ENCODE results near the gene HIC1. TPM values are rescaled to one million over a fixed set of nuclear protein-coding genes. Genes with fewer than 3 reads are reported as not detected.
A peak's percentile ranks its signal among the peaks of the same experiment; 100 is the strongest.

Gene HIC1, protein sequence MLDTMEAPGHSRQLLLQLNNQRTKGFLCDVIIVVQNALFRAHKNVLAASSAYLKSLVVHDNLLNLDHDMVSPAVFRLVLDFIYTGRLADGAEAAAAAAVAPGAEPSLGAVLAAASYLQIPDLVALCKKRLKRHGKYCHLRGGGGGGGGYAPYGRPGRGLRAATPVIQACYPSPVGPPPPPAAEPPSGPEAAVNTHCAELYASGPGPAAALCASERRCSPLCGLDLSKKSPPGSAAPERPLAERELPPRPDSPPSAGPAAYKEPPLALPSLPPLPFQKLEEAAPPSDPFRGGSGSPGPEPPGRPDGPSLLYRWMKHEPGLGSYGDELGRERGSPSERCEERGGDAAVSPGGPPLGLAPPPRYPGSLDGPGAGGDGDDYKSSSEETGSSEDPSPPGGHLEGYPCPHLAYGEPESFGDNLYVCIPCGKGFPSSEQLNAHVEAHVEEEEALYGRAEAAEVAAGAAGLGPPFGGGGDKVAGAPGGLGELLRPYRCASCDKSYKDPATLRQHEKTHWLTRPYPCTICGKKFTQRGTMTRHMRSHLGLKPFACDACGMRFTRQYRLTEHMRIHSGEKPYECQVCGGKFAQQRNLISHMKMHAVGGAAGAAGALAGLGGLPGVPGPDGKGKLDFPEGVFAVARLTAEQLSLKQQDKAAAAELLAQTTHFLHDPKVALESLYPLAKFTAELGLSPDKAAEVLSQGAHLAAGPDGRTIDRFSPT
- total RNA-seq (2014; rRNA removed; shearing (Covaris generic)) (0.19 TPM in 1 of 2 replicates, not detected in the other), total RNA-seq (2022) (0.32 TPM in 1 of 2 replicates, not detected in the other), Bru-seq, nascent RNA (percentile 14 among the genes with signal in this experiment), BruChase-seq, experiment 1, labeled RNA remaining after a 6-hour chase (percentile 13 among the genes with signal in this experiment), BruChase-seq, experiment 2, labeled RNA remaining after a 2-hour chase (percentile 17 among the genes with signal in this experiment)
- long read RNA-seq, partial matches to known transcripts = 0 of 1 reads
- long read RNA-seq, other reads (novel, unspliced or antisense) = 0 of 1 reads

DNA sequence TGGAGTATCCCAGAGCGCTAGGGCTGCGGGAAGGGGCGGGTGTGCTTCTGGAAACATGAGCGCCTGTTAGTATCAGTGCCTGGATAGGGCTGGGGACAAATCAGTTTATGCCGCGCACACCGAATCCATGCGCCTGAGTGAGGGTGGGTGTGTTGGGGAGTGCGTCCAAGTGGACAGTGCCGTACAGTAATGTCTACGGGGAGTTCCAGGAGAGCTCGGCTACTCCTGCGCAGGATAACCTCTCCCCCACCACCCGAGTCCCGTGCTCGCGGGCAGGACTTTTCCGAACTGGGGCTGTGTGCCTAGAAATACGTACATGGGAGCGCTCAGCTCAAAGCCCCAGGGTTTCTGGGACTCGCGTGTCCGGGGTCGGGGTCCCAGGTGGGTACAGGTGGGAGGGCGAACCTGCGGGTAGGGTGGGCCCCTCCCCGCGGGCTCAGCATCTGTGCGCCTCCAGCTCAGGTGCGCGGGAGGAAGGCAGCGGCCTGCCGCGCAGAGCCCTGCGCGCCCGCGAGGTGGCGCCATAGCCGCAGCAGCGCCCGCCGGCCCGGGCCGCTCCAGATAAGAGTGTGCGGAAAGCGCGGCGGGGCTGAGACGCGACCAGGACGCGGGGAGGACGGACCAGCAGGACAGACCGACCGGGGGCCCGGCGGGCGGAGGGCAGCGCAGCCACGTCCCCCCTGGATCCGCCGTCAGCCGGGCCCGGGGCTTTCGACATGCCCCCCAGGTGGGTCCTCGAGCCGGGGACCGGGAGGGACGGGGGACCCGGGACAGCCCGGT lies at the start of gene HIC1:
Gene HIC1, plus strand, starts transcription at position 592 of the 780 bp plus-strand sequence. CDS start 1,588 bp downstream, outside the sequence.
- intact Hi-C loops (cut with micrococcal nuclease; ENCODE audit: unreplicated experiment) = loop anchor here (1.0 to 5.0 kb wide), 3 partner anchors 190 to 283 kb away; partner anchors contain the start of genes SGSM2 and TSR1
- Histone ChIP-seq H3K36me3 (ENCODE audit: insufficient read depth, low read length) (no peaks in the 10 kb centered on the region), H3K9me2 (ENCODE audit: insufficient read depth, low read length) (no peaks in the 10 kb centered on the region), H3K4me1 (ENCODE audit: insufficient read depth, low read length, poor library complexity, severe bottlenecking) (peaks cover 41% of the 10 kb centered on the region), H3K4me3 (ENCODE audit: low read depth, low read length, poor library complexity, severe bottlenecking) (peak within 1 kb of the TSS; percentile 68), H4K20me1 (ENCODE audit: insufficient read depth, low read length) (no peaks in the 10 kb centered on the region), H3K27ac (ENCODE audit: low read depth, low read length, poor library complexity, severe bottlenecking) (no peak within 1 kb of the TSS), H2AFZ (ENCODE audit: low read length) (peak within 1 kb of the TSS; percentile 1; the same call in 1 of the 2 replicates), H3K79me2 (ENCODE audit: insufficient read depth, low read depth, low read length) (no peaks in the 10 kb centered on the region), H3K9me3 (ENCODE audit: low read length) (no peaks in the 10 kb centered on the region), H3K4me2 (ENCODE audit: low read length) (peak within 1 kb of the TSS; percentile 80)
- DNase-seq (ENCODE audit: low spot score) = peak; percentile 78
- no TSS peak for BruUV-seq (replicated peaks)
- TF ChIP-seq, protein P1, sequence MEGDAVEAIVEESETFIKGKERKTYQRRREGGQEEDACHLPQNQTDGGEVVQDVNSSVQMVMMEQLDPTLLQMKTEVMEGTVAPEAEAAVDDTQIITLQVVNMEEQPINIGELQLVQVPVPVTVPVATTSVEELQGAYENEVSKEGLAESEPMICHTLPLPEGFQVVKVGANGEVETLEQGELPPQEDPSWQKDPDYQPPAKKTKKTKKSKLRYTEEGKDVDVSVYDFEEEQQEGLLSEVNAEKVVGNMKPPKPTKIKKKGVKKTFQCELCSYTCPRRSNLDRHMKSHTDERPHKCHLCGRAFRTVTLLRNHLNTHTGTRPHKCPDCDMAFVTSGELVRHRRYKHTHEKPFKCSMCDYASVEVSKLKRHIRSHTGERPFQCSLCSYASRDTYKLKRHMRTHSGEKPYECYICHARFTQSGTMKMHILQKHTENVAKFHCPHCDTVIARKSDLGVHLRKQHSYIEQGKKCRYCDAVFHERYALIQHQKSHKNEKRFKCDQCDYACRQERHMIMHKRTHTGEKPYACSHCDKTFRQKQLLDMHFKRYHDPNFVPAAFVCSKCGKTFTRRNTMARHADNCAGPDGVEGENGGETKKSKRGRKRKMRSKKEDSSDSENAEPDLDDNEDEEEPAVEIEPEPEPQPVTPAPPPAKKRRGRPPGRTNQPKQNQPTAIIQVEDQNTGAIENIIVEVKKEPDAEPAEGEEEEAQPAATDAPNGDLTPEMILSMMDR (conservative IDR thresholded peaks at IDR 0.05; ENCODE audit: low read length) = peak; percentile 84
- TF ChIP-seq EZH2phosphoT487 (IDR thresholded peaks at IDR 0.05; ENCODE audit: borderline replicate concordance, low read depth, low read length) = no peak
- POLR2A ChIA-PET = interaction anchor here (0.5 to 0.8 kb wide), 2 partner anchors 182 to 232 kb away, joined by 3 to 4 read pairs; no protein-coding TSS in a partner anchor
- CTCF ChIA-PET (ENCODE audit: unreplicated experiment) = interaction anchor here (0.6 to 2.0 kb wide), 4 partner anchors 33 to 190 kb away, joined by 3 to 9 read pairs (median 4); no protein-coding TSS in a partner anchor

DNA sequence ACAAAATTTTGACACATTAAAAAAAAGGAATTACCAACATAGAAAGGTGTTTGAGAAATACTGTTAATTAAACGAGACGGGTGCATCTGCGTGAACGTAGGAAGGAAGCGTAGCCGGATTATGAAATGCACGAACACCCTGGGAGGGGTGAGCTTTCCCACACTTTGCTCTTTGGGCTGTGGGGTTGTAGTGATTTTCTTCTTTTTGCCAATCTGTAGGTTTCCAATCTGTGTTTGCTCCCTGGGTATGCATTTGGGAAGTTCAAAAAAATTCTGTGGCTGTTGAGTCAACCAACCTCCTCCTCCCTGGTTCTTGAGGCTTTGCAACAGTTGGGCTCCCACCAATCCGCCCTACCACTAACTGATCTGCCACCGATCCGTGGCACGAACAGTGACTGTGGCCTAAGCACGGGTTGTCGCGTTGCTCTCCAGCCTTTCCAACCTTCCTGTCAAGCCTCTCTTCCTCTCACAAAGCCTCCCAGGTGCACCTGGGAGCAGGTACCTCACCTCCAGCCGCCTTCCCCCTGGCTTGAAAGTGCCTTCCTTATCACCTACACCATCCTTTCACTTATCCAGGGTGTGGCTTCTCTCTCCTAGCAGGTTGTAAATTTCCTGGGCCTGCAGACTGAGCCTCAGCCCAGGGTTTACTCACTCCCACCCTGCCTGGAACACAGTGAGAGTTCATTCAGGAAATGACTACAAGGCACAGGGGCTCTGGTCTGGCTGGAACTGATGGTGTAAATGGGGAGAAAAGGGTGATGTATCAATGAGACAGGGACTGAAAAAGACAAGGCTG lies 46.4 kb upstream of the HIC1 start:
- no peaks in the 10 kb centered on the region for H3K79me2 ChIP-seq (ENCODE audit: insufficient read depth, low read depth, low read length)
- no peak overlapping the region for H3K4me3 ChIP-seq (ENCODE audit: low read depth, low read length, poor library complexity, severe bottlenecking)
- H3K27ac ChIP-seq (ENCODE audit: low read depth, low read length, poor library complexity, severe bottlenecking) = no peak overlapping the region
- ChIA-PET CTCF (ENCODE audit: unreplicated experiment) (no interaction called here), POLR2A (no interaction called here)
- H3K9me2 ChIP-seq (ENCODE audit: insufficient read depth, low read length) = no peaks in the 10 kb centered on the region
- BruUV-seq (replicated peaks) = no TSS peak
- intact Hi-C loops (cut with micrococcal nuclease; ENCODE audit: unreplicated experiment) = no loop called here
- no peak overlapping the region for H2AFZ ChIP-seq (ENCODE audit: low read length)
- H3K36me3 ChIP-seq (ENCODE audit: insufficient read depth, low read length) = no peaks in the 10 kb centered on the region
- no peaks in the 10 kb centered on the region for H3K9me3 ChIP-seq (ENCODE audit: low read length)
- no peaks in the 10 kb centered on the region for H4K20me1 ChIP-seq (ENCODE audit: insufficient read depth, low read length)
- DNase-seq (ENCODE audit: low spot score) = no peak
- no peak overlapping the region for H3K4me2 ChIP-seq (ENCODE audit: low read length)
- TF ChIP-seq EZH2phosphoT487 (IDR thresholded peaks at IDR 0.05; ENCODE audit: borderline replicate concordance, low read depth, low read length) = no peak
- TF ChIP-seq, protein P1 (conservative IDR thresholded peaks at IDR 0.05; ENCODE audit: low read length) = no peak
- no peaks in the 10 kb centered on the region for H3K4me1 ChIP-seq (ENCODE audit: insufficient read depth, low read length, poor library complexity, severe bottlenecking)

Data from OCI-LY7 (cell line).